WTC11 (cell line): Measurements from ENCODE around the gene MARS1.

ENCODE experiments used
- FOXP1 ChIP-seq: sonication (generic); formaldehyde crosslinking; IDR thresholded peaks from 2 replicates; pipeline ENCODE4 v1.8.0; 2022; ENCODE audit warnings: missing genetic modification reagents, mild to moderate bottlenecking, moderate library complexity, borderline replicate concordance
- MYBL2 ChIP-seq: sonication (generic); formaldehyde crosslinking; IDR thresholded peaks from 2 replicates; pipeline ENCODE4 v1.8.1; 2023; ENCODE audit warnings: mild to moderate bottlenecking, moderate library complexity, missing genetic modification reagents
- TF ChIP-seq, protein P1 (sequence below): fragments of 200-600 bp; IDR thresholded peaks from 2 replicates; pipeline ENCODE4 v1.8.0; 2022; ENCODE audit warnings: antibody characterized with exemption
- TF ChIP-seq, protein P2 (sequence below): fragments of 250-450 bp; sonication (Bioruptor Pico); conservative IDR thresholded peaks from 2 replicates; pipeline ENCODE4 v1.9.0; 2021; ENCODE audit warnings: mild to moderate bottlenecking
- TF ChIP-seq, protein P3 (sequence below): sonication (generic); formaldehyde crosslinking; IDR thresholded peaks from 2 replicates; pipeline ENCODE4 v1.8.1; 2023; ENCODE audit warnings: mild to moderate bottlenecking, missing genetic modification reagents, borderline replicate concordance
- TF ChIP-seq, protein P4 (sequence below): sonication (generic); formaldehyde crosslinking; IDR thresholded peaks from 2 replicates; pipeline ENCODE4 v1.8.1; 2022; ENCODE audit warnings: mild to moderate bottlenecking, missing genetic modification reagents, moderate library complexity, borderline replicate concordance
- TF ChIP-seq, protein P5 (sequence below): fragments of 250-450 bp; sonication (Bioruptor Pico); IDR thresholded peaks from 2 replicates; pipeline ENCODE4 v1.9.0; 2021; ENCODE audit warnings: mild to moderate bottlenecking, borderline replicate concordance

DNA sequence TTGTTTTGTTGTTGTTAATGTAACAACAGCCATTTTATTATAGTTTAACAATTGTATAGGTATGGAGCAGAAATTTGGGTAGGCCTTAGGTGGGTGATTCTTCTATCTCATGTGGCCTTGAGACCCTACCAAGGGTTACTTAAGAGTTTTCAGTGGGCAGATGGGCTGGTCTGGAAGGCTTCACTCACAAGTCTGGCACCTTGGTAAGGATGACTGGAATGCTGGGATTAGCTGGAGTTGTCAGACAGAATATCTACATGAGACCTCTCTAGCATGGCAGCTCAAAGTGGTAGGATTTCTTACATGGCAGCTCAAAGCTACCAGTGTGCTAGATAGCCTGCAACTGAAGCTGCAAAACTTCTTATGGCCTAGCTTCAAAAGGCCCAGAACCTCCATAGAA is 2.2 kb upstream of the MARS1 start:
- TF ChIP-seq, protein P1, sequence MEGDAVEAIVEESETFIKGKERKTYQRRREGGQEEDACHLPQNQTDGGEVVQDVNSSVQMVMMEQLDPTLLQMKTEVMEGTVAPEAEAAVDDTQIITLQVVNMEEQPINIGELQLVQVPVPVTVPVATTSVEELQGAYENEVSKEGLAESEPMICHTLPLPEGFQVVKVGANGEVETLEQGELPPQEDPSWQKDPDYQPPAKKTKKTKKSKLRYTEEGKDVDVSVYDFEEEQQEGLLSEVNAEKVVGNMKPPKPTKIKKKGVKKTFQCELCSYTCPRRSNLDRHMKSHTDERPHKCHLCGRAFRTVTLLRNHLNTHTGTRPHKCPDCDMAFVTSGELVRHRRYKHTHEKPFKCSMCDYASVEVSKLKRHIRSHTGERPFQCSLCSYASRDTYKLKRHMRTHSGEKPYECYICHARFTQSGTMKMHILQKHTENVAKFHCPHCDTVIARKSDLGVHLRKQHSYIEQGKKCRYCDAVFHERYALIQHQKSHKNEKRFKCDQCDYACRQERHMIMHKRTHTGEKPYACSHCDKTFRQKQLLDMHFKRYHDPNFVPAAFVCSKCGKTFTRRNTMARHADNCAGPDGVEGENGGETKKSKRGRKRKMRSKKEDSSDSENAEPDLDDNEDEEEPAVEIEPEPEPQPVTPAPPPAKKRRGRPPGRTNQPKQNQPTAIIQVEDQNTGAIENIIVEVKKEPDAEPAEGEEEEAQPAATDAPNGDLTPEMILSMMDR, result no peak
- TF ChIP-seq, protein P2, sequence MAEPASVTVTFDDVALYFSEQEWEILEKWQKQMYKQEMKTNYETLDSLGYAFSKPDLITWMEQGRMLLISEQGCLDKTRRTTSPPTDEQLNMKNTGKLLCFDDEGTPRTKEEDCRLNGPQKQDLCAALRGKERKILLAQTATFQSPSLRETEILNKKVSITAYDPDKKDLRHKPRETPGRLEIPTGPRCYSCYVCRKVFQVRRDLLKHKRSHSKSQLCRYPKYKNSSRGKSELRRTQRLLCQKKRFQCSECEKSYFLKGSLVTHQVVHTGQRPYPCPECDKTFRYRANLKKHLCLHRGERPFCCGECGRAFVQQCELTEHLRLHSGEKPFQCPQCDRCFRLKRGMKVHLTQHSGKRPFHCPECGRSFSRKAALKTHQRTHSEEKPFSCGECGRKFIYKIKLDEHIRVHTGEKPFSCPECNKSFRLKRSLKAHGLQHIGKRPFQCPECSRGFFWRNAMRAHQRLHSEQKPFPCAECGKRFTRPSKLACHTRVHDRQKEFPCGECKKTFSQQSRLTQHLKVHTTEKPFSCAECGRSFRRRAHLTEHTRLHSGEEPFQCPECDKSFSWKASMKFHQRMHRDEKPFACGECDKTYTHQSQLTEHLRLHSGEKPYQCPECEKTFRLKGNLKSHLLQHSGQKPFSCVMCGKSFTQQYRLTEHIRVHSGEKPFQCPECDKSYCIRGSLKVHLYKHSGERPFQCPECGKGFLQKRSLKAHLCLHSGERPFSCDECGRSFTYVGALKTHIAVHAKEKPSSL (CRISPR knock-in tag), result no peak
- TF ChIP-seq, protein P3, sequence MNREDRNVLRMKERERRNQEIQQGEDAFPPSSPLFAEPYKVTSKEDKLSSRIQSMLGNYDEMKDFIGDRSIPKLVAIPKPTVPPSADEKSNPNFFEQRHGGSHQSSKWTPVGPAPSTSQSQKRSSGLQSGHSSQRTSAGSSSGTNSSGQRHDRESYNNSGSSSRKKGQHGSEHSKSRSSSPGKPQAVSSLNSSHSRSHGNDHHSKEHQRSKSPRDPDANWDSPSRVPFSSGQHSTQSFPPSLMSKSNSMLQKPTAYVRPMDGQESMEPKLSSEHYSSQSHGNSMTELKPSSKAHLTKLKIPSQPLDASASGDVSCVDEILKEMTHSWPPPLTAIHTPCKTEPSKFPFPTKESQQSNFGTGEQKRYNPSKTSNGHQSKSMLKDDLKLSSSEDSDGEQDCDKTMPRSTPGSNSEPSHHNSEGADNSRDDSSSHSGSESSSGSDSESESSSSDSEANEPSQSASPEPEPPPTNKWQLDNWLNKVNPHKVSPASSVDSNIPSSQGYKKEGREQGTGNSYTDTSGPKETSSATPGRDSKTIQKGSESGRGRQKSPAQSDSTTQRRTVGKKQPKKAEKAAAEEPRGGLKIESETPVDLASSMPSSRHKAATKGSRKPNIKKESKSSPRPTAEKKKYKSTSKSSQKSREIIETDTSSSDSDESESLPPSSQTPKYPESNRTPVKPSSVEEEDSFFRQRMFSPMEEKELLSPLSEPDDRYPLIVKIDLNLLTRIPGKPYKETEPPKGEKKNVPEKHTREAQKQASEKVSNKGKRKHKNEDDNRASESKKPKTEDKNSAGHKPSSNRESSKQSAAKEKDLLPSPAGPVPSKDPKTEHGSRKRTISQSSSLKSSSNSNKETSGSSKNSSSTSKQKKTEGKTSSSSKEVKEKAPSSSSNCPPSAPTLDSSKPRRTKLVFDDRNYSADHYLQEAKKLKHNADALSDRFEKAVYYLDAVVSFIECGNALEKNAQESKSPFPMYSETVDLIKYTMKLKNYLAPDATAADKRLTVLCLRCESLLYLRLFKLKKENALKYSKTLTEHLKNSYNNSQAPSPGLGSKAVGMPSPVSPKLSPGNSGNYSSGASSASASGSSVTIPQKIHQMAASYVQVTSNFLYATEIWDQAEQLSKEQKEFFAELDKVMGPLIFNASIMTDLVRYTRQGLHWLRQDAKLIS, result no peak
- TF ChIP-seq FOXP1 (CRISPR knock-in tag) (no peak), MYBL2 (CRISPR knock-in tag) (no peak)
- TF ChIP-seq, protein P4, sequence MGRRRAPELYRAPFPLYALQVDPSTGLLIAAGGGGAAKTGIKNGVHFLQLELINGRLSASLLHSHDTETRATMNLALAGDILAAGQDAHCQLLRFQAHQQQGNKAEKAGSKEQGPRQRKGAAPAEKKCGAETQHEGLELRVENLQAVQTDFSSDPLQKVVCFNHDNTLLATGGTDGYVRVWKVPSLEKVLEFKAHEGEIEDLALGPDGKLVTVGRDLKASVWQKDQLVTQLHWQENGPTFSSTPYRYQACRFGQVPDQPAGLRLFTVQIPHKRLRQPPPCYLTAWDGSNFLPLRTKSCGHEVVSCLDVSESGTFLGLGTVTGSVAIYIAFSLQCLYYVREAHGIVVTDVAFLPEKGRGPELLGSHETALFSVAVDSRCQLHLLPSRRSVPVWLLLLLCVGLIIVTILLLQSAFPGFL (CRISPR knock-in tag), result no peak
- TF ChIP-seq, protein P5, sequence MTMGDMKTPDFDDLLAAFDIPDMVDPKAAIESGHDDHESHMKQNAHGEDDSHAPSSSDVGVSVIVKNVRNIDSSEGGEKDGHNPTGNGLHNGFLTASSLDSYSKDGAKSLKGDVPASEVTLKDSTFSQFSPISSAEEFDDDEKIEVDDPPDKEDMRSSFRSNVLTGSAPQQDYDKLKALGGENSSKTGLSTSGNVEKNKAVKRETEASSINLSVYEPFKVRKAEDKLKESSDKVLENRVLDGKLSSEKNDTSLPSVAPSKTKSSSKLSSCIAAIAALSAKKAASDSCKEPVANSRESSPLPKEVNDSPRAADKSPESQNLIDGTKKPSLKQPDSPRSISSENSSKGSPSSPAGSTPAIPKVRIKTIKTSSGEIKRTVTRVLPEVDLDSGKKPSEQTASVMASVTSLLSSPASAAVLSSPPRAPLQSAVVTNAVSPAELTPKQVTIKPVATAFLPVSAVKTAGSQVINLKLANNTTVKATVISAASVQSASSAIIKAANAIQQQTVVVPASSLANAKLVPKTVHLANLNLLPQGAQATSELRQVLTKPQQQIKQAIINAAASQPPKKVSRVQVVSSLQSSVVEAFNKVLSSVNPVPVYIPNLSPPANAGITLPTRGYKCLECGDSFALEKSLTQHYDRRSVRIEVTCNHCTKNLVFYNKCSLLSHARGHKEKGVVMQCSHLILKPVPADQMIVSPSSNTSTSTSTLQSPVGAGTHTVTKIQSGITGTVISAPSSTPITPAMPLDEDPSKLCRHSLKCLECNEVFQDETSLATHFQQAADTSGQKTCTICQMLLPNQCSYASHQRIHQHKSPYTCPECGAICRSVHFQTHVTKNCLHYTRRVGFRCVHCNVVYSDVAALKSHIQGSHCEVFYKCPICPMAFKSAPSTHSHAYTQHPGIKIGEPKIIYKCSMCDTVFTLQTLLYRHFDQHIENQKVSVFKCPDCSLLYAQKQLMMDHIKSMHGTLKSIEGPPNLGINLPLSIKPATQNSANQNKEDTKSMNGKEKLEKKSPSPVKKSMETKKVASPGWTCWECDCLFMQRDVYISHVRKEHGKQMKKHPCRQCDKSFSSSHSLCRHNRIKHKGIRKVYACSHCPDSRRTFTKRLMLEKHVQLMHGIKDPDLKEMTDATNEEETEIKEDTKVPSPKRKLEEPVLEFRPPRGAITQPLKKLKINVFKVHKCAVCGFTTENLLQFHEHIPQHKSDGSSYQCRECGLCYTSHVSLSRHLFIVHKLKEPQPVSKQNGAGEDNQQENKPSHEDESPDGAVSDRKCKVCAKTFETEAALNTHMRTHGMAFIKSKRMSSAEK (CRISPR knock-in tag), result no peak
